GM21367 (cell line): Measurements from ENCODE around the gene GNG12.

Experiments used
- ATAC-seq: cut with Tn5 transposase; IDR thresholded peaks from one replicate; pipeline ENCODE4 v1.9.1; 2021; ENCODE audit not compliant: unreplicated experiment

The GNG12 gene

GRCh38 chr1:67713057-67713846, 120.0 kb downstream of the GNG12 start:
- ATAC-seq = no peak

- no peak for ATAC-seq
Observed at GRCh38 chr1:67711855-67712212, 121.4 kb downstream of the GNG12 start.

- no peak for ATAC-seq
Observed at GRCh38 chr1:67711158-67711854, 122.0 kb downstream of the GNG12 start.

- no peak for ATAC-seq
Observed at GRCh38 chr1:67710417-67710816, 122.8 kb downstream of the GNG12 start.

GRCh38 chr1:67708606-67709005, 124.7 kb downstream of the GNG12 start:
- ATAC-seq = no peak

- ATAC-seq = no peak
Observed at GRCh38 chr1:67705735-67706453, 127.4 kb downstream of the GNG12 start.

- ATAC-seq = no peak
Observed at GRCh38 chr1:67704351-67704750, 128.9 kb downstream of the GNG12 start.

- ATAC-seq = no peak
Observed at GRCh38 chr1:67701876-67702275, 131.4 kb downstream of the GNG12 start.

- ATAC-seq = no peak
Observed at GRCh38 chr1:67700692-67701410, 132.4 kb downstream of the GNG12 start.

GRCh38 chr1:67700220-67700619, 133.0 kb downstream of the GNG12 start:
- no peak for ATAC-seq

- ATAC-seq = no peak
Observed at GRCh38 chr1:67696708-67697107, 136.6 kb downstream of the GNG12 start.

- no peak for ATAC-seq
Observed at GRCh38 chr1:67695963-67696362, 137.3 kb downstream of the GNG12 start.

- ATAC-seq = no peak
Observed at GRCh38 chr1:67691712-67692111, 141.6 kb downstream of the GNG12 start.

GRCh38 chr1:67690411-67690810, 142.9 kb downstream of the GNG12 start:
- no peak for ATAC-seq

GRCh38 chr1:67690018-67690363, 143.3 kb downstream of the GNG12 start:
- no peak for ATAC-seq

- no peak for ATAC-seq
Observed at GRCh38 chr1:67689267-67690017, 143.8 kb downstream of the GNG12 start.

- ATAC-seq = no peak
Observed at GRCh38 chr1:67688526-67689219, 144.6 kb downstream of the GNG12 start.

- ATAC-seq = no peak
Observed at GRCh38 chr1:67687649-67688048, 145.6 kb downstream of the GNG12 start.

- ATAC-seq = no peak
Observed at GRCh38 chr1:67687198-67687545, 146.1 kb downstream of the GNG12 start.
